ACHN (cell line): ENCODE results near the gene ENPP3.

Experiments used
- DNase-seq: peaks from one replicate; pipeline ENCODE4 v3.0.0-alpha.2; 2015
- in situ Hi-C: cut with HindIII; loops from 2 replicates; pipeline ENCODE4 v1.10.0; 2017; ENCODE audit warnings: low sequenced_read_pairs, low pct_ligation_motif_present, low pct_unique_long_range_greater_than_20kb

The ENPP3 gene

DNA sequence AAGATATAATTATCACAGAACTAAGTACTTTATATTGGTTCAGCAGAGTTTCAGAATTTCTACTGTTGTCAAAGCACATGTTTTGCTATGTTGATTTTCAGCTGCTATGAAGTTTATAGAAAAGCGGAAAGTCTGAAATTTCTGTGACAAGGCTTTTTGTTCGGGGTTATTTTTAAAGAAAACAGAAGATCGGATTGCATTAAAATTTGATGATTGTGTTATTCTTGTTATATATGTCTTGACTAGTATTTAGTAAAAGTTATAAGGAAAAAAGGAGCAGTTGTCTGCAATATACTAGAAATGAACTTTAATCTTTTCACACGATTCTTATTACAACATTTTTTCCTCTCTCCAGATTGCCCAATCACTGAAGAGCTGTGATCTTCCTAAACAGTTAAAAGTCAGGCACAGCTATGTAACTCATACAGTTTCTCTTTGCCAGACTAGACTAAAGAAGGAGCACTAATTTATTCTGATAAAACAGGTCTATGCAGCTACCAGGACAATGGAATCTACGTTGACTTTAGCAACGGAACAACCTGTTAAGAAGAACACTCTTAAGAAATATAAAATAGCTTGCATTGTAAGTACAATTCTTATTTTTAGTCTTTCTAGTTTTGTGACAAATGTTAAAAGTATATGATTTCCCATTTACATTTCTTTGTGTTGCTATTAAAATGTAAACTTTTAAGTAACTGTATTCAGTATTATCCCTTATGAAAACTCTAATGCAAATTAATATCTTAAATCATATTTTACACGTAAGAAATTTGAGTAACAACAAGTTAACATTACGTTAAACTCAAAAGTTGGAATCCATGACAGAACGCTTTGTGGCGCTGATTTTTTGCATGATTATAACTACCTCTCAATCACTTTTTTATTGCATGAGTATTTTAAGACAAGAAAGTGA is at the start of gene ENPP3:
ENPP3 (plus strand) TSS at position 423 of the 913 bp plus-strand sequence; CDS start at position 506, 83 bp downstream.
- in situ Hi-C loops: no loop called here
- DNase-seq: peak; percentile 53

DNA sequence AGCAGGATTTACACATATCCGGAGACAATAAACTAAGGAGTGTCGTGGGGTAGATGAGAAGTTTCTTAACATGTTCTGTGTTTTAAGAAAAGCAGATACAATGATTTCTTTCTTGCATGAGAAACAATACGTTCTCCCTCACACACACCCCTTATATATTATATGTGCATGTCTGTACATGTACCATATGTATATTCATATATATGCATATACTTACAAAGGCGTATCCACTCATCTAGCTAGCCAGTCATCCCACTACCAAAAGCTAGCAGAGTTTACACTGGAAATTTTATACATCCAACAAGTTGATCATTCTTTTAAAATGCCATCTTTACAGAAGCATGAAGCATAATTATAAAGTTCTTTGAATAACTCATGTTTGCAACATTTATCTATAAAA is 49.2 kb upstream of the ENPP3 start:
- in situ Hi-C loops: no loop called here
- no peak for DNase-seq

DNA sequence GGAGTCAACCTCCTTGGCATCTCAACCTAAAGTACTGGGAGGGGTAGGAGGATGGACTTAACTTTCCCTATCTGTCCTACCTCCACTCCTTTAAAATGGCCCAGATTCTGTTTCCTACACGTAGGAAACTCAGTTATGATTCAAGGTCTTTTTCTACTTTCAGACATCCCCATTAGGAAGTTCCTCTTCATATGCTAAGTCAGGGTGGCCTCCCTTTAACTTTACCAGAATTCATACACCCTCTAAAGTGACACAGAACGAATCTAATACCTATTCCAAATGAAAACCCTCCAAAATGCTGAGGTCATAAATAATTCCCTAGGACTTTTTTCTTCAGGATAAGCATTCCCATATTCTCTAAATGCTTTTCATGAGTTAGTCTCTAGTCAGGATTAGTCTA is 48.5 kb upstream of the ENPP3 start:
- no peak for DNase-seq

DNA sequence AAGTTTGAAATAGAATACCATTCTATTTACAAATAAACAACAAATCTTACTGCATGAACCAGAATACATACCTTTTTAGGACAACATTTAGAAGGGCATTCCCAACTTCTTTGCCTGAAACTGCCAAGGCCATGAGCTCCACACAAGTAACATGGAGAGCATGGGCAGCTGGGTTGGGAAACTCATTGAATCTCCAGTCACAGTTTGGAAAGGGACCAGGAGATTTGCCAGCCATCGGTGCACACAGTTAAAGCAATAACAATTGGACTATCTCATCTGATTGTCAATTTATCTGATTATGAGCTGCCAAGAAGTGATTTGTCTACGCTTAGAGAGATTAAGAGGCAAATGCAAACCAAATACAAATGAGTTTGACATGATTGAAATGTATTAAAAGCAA is 44.2 kb upstream of the ENPP3 start:
- DNase-seq: no peak
- in situ Hi-C loops: no loop called here

More for the DNA sequence above, 48.5 kb upstream of the ENPP3 start:
- in situ Hi-C loops: no loop called here

DNA sequence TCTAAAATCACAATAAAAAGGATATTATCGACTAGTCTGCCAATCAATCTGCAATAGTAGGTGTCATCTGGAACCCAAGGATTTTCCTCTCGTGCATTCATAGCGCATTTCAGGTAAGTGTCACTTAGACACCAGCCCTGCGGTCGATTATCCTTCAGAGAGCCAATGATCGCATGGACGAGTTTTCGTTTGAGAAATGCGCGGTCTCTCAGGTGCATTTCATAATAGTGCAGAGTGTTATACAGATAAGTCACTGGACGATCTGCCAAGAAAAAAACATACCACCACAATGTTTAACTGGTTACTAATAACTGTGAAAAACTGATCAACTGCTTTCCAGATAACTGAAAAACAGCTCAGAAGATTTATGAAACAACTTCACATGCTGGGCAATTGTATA is 43.0 kb upstream of the ENPP3 start:
- no peak for DNase-seq
- in situ Hi-C loops: no loop called here

DNA sequence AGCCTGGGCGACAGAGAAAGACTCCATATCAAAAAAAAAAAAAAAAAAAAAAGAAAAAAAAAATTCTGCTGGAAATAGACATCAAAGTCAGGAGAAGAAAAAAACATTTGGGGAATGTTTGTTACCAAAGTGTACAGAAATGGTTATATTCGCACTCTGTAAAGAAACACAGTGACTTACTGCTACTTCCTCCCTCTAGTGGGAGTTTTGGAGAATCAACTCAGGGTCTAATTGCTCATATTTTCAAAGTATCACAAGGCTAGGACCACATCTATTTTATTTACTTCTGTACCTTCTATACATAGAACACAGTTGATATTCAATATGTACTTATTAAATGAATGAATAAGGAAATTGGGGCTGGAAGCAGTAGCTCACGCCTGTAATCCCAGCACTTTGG is 39.7 kb upstream of the ENPP3 start:
- DNase-seq: peak; percentile 7
- in situ Hi-C loops: no loop called here

DNA sequence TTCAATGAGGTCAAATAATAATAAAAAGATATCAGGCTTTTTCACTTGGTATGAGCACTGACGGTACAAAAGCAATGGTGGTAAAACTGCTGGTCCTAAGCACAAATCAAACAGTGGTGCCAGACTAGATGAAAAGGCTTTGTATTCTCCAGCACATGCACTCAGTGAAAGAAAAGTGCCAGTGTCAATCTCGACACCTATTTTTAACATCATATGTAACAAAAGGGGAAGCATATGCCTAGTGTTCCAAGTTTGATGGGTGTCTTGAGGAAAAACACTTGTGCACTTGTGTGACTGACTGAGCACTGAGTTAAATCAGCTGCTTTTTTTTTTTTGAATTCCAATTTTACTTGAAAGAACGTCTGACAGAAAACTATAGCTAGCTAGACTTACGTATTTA is 36.4 kb upstream of the ENPP3 start:
- in situ Hi-C loops: no loop called here
- DNase-seq: no peak

DNA sequence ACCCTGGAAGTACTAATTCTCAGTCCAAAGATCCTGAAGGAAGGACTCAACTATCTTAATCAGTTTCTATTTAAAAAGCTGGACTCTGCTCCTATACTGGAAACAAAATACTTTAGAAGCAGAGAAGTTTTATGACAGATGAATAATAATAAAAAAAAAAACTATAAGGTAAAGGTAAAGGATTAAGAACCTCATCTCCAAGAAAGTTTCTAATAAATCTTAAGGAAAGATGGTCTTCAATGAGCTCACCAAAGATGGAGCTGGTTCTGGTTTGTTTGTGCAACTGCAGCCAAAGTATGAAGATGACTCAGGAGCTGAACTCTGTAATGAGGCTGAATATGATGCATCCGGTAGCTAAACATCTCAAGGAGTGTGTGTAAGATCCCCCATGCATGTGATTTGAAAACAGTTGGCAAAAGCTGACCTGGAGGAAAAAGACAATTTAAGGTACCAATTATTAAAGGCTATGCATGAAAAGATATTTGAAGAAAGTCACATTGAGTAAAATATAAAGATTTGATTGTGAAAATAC is 34.3 kb upstream of the ENPP3 start:
- in situ Hi-C loops: no loop called here
- DNase-seq: peak; percentile 47

DNA sequence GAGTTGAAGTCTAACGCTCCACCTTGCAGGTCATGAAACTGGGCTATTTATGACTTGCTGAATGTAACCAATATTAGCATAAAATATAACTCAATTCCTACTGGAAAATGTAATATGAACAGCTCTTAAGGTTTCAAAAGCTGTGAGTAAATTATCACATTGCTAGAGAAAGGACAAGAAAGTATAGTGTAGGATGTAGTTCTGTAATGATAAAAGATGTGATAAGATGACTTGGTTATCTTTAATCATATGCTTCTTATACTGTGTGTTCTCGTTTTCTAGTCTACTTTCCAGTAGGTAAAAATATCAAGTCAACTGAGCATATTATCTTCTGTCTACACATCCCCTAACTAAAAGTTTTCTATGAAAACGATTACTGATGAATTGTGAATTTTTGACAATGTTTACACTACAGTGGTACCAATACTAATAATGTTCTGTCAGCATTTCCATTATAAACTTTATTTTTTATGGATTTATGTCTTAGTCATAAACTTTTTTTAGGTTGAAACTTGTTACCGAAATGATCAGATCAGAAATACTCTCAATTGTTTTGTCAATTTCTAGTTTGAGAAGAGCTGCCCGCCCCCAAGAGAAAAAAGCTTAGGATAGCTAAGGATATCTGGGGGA is 23.7 kb upstream of the ENPP3 start:
- DNase-seq: no peak
- in situ Hi-C loops: no loop called here

DNA sequence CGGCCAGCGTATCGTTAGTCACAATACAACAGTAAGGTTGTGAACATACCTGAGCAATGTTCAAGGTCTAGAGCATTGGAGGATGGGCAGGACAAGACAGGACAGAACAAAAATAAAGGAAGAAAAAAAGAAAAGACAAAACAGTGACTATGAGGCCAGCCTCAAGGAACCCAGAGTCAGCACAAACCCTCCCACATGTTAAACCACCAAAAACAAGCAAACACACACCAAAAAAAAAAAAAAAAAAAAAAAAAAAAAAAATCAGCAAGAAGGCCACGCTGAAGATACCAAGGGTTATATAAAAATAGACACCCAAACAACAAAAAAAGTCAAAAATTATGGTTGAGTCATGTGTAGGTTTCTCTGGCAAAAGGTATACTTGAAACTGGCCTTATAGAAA is 21.8 kb upstream of the ENPP3 start:
- in situ Hi-C loops: no loop called here
- DNase-seq: no peak

DNA sequence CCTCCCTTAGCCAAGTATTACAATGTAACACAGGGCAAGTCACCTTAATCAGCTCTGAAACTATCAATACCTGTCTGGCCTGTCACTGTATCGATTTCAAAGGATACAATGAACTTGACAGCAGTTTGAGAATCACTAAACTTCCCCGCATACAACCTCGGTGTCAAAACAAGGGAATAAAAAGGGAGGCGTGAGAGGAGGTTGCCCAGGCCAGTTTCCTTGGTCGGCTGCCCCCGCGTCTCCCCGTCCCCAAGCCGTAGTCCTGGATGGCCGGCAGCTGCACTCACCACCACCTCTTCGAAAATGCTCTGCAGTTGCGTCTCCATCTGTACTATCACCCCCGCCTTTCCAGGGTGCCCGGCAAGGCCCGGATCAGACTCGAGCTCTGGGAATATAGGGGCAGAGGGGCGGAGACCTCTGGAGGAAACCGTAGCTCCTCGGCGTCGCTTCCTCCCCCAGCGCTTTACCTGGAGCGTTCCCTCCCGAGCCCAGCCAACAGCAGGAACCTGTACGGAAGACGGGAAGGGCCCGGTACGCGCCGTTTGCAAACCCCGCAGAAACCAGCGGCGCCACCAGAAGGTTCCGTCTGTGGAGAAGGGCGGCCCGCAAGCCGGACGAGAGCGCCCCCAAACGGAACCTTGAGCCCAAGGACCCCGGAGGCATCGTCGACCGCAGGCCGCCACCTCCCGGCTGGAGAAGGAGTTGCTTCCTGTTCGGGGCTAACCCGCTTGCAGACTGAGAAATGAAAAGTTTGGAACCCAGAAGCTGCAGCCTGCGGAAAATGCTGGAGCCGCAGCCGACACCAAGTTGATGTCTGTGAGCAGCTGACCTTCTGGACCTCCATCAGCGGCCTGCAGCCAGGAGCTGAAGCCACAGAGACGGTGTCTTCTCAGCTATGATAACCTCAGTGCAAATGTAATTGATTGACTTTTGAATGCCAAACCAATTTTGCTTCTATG is 9.1 kb upstream of the ENPP3 start, which contains the start of gene MED23:
MED23 (minus strand) TSS at position 519 of the 959 bp plus-strand sequence; CDS start at position 326, 193 bp downstream.
- DNase-seq: peak; percentile 91
- in situ Hi-C loops: no loop called here

DNA sequence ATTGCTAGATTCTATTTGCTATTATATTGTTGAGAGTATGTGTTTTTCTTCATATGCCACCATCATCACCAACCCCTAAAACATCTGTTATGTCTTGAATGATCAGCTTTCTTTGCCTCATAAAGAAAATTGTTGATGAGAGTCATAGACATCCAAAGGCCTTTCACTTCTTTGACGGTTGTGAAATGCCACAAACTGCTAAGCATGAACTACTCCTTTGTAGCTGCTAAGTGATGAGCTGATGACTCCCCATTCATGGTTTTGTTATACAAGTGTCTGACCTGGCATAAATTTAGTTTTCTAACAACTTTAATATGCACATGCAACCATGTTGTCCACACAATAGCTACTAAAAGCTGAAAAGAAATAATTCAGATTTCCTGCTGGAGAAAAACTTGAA is 8.4 kb upstream of the ENPP3 start:
- DNase-seq: no peak
- in situ Hi-C loops: no loop called here

DNA sequence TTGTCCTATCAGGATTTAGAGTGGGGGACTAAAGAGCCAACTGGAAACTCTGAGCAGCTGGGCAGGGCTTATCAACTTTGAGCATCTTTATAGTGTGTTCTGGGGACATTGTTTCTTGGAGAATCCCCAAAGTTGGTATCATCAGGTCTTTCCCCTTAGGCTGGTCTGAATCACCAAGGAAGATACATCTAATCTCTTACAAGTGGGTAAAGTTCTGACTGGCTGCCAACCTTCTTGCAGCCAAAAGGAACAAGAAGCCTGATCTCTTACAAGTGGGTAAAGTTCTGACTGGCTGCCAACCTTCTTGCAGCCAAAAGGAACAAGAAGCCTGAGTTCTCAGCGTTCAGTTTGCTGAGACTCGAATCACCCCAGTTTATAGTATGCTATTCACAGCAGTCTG is 7.5 kb upstream of the ENPP3 start:
- no peak for DNase-seq
- in situ Hi-C loops: no loop called here

DNA sequence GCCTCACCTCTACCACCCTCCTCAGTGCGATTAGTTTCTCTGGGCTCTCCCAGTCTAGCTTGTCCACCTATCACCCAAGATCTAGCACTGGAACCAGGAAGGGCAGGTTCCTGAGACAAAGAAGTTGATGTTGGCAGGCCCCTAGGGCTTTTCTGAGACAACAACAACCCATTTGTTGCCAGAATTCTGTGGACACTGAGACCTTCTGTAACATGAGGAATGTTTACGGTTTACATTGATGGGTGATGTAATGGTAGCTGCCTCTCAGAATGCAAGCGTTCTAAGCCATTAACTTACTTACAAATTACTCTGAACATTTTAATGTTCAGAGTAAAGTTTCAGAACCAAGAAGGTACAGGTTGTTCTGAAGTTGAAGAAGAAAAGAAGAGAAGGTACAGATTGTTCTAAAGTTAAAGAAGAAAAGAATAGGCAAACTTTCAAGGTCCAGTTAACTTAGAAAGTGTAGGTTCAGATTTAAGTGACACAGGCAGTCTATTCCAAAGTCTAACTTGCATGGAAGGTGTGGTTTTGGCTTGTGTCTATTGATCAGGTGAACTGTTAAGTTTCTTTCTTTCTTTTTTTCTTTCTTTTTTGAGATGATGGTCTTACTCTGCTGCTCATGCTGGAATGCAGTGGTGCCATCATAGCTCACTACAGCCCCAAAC is 5.3 kb upstream of the ENPP3 start:
- no peak for DNase-seq
- in situ Hi-C loops: no loop called here

DNA sequence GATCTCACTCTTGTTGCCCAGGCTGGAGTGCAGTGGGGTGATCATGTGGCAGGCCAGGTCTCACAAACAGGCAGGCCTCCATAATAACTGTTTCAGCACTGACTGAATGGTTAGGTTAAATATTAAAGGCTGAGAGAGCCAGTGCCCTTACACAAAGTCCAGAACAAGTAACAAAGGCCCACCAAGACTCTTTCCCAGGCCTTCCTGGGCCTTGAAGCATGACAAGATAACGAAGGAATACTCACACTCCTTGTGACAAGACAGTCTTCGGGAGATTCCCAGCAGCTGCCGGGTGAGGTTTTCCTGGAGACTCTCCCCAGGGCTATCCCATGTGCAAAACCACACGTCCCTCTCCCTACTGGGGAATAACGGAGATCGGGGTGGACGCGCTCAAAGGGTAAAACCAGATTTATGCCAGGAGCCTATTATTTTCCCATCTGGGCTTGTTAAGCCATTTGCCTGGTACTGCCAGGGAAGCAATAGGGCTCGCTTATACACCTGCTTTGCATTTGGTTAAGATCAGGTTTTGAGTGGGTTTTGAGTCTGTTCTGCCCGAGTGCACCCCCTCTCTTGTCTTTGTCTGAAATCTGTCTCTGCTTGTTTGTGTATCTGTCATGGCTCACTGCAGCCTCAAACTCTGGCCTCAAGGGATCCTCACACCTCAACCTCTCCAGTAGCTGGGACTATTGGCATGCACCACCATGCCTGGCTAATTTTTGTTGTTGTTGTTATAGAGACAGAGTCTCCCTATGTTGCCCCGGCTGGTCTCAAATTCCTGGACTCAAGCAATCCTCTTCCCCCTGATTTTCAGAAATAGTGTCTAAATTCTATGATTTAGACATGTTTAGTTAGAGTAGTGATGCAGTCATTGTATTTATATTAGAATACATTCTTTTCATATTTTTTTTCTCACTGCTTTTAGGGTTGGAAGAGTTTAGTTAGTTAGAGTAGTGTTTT is 1.4 kb upstream of the ENPP3 start:
- in situ Hi-C loops: no loop called here
- DNase-seq: peak; percentile 46

DNA sequence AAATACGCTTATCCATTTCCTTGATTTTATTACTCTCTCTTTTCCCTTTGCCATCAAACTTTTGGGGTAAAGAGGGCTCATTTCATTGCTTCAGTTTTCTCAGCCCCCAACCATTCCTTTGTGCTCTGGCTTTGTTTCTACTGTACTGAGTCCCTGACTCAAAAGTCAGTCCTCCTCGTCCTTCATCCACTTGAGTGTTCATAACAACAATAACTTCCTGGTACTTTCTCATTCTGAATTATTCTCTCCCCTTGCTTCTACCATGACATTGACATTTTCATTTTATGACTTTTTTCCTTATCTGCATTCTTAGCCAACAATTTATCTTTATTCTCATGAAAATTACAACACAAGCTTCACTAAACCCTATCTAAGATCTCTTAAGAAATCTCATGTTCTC is 911 bp downstream of the ENPP3 start:
- in situ Hi-C loops: no loop called here
- no peak for DNase-seq

DNA sequence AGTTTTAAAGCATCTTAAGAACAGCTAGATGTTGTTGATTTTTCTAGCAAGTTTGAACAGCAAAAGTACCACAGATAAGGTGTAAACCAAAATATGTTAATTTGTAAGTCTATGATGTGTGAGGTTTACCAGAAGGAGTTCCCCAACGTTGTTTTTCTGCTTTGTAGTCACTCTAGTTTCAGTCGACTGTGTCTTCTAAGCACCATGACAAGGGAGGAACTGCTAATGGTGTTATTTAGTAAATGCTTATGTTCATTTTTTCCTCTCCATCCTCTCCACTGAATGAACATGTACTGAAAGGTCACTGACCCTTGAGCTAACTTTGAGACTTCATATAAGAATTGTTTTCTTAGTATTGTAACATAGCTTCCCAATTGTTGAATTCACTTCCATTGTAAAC is 3.0 kb downstream of the ENPP3 start:
- in situ Hi-C loops: no loop called here
- DNase-seq: no peak
